Measurements from ENCODE around the gene NSD2. TPM values are rescaled to one million over a fixed set of nuclear protein-coding genes. Genes with fewer than 3 reads are reported as not detected.

NSD2 gene
- total and polyA plus RNA-seq, 2 donors (not counting 1 experiment from before 2014, with no cell fraction given), result 14.2 to 64.8 TPM

DNA sequence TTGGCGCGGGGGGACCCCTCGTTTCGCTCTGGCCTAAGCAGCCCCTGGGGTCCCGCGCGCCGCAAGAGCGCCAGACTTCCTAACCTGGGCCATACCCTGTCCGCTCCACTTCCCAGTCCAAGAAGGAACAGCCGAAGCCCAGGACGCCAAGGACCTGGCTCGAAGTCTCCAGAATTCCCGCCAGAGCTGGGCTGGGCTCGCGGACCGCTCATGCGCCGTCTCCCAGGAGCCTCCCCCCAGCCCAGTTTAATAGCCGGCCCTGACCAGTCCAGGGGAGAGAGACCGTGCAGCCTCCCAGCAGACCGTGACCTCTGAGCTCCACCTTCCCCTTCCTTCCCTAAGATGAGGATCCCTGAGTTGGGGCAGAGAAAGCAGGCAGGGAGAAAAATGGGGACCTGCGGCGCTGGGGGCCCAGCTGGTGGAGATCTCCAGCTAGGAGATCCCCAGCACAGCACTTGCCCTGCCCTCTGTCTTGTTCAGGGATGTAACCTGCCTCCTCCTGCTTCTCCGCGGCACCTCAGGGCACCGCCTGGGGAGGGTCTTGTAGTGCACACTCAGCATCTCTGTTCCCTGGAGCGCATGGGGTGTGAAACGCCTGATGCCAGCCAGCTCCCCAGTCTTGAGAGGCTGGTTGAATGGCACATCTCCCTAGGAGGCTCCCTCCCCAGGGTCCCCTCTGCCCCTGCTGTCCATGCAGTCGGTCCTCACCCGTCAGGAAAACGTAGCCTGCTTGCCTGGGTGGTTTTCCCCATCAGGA, 14.1 kb upstream of the NSD2 start:
- Histone ChIP-seq H3K27me3 (replicated peaks in 1 of 4; ENCODE audit: control extremely low read depth in 1 of 4, control insufficient read depth in 3 of 4, insufficient read depth in 4 of 4, low read length in 3 of 4) (peaks cover 0 to 3% (median 0%) of the 10 kb centered on the region in 4 experiments), H3K36me3 (replicated peaks in 1 of 2; ENCODE audit: control extremely low read depth in 1 of 2, control insufficient read depth in 1 of 2, extremely low read depth in 1 of 2, insufficient read depth in 2 of 2, low read length in 1 of 2) (peaks cover 0 to 5% of the 10 kb centered on the region in 2 experiments), H3K4me3 (ENCODE audit: control extremely low read depth in 1 of 5, extremely low read depth in 1 of 5, insufficient read depth in 1 of 5, low read depth in 2 of 5, low read length in 4 of 5) (peak overlapping the region in 4 of 5 experiments; percentile 89 to 93 (median 90)), H3K79me2 (ENCODE audit: control insufficient read depth, insufficient read depth, low read length) (peaks cover 34% of the 10 kb centered on the region), H3K9me3 (ENCODE audit: control extremely low read depth in 1 of 3, control insufficient read depth in 2 of 3, insufficient read depth in 1 of 3, low read length in 2 of 3) (no peaks in the 10 kb centered on the region), H4K20me1 (ENCODE audit: control insufficient read depth, insufficient read depth, low read length, poor library complexity, severe bottlenecking) (peaks cover 12% of the 10 kb centered on the region), H3K27ac (ENCODE audit: low read length in 2 of 2) (no peak overlapping the region), H2AFZ (ENCODE audit: insufficient read depth, low read depth, low read length, poor library complexity, severe bottlenecking) (peak overlapping the region; percentile 98), H3K9ac (ENCODE audit: low read length) (peak overlapping the region; percentile 84), H3K4me1 (ENCODE audit: control insufficient read depth in 2 of 2, insufficient read depth in 2 of 2, low read length in 2 of 2) (peaks cover 20 to 25% of the 10 kb centered on the region in 2 donors), H3K4me2 (replicated peaks; ENCODE audit: low read depth, low read length, poor library complexity, severe bottlenecking) (peak overlapping the region; percentile 95)
- H3K27me3 Mint-ChIP-seq, result no peaks in the 10 kb centered on the region
- TF ChIP-seq, protein P1, sequence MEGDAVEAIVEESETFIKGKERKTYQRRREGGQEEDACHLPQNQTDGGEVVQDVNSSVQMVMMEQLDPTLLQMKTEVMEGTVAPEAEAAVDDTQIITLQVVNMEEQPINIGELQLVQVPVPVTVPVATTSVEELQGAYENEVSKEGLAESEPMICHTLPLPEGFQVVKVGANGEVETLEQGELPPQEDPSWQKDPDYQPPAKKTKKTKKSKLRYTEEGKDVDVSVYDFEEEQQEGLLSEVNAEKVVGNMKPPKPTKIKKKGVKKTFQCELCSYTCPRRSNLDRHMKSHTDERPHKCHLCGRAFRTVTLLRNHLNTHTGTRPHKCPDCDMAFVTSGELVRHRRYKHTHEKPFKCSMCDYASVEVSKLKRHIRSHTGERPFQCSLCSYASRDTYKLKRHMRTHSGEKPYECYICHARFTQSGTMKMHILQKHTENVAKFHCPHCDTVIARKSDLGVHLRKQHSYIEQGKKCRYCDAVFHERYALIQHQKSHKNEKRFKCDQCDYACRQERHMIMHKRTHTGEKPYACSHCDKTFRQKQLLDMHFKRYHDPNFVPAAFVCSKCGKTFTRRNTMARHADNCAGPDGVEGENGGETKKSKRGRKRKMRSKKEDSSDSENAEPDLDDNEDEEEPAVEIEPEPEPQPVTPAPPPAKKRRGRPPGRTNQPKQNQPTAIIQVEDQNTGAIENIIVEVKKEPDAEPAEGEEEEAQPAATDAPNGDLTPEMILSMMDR (IDR thresholded peaks at IDR 0.05), result no peak
- no peak for TF ChIP-seq EZH2 (IDR thresholded peaks at IDR 0.05; ENCODE audit: borderline replicate concordance, insufficient read depth, low read depth, low read length, poor library complexity, severe bottlenecking)
- H3K27ac Mint-ChIP-seq, result peak overlapping the region; percentile 56
- H3K4me1 Mint-ChIP-seq, result peaks cover 24% of the 10 kb centered on the region
- intact Hi-C loops (cut with micrococcal nuclease), result loop anchor here (1.0 to 5.0 kb wide), 7 partner anchors 13 to 1105 kb away; partner anchors contain the start of genes CFAP99, GRK4, NOP14 and SLBP
- no peak for ATAC-seq (ENCODE audit: low read depth)
- ChIA-PET CTCF (interaction anchor here (1.0 to 1.3 kb wide), 4 partner anchors 13 to 164 kb away, joined by 3 to 5 read pairs (median 3); partner anchors contain the start of genes NSD2 and SLBP), POLR2A (interaction anchor here (0.6 to 1.8 kb wide), 2 partner anchors 13 to 681 kb away, joined by 3 to 11 read pairs; partner anchors contain the start of gene NSD2)
- DNase-seq, result no peak
- WGBS (ENCODE audit: insufficient coverage), result 38% methylated on average over 29 of the region's 32 CpGs
- no peaks in the 10 kb centered on the region for H3K9me3 Mint-ChIP-seq (ENCODE audit: insufficient read depth)
- peak overlapping the region; percentile 85 for H3K4me3 Mint-ChIP-seq

GRCh38 chr4:1857931-1858330, 13.3 kb upstream of the NSD2 start:
- ChIA-PET POLR2A (no interaction called here), CTCF (interaction anchor here (1.1 kb wide), 1 partner anchor 165 kb away, joined by 3 read pairs; no protein-coding TSS in a partner anchor)
- H3K27ac ChIP-seq (ENCODE audit: low read length in 2 of 2), result no peak overlapping the region
- peaks cover 25 to 32% of the 10 kb centered on the region in 2 donors for H3K4me1 ChIP-seq (ENCODE audit: control insufficient read depth in 2 of 2, insufficient read depth in 2 of 2, low read length in 2 of 2)
- H4K20me1 ChIP-seq (ENCODE audit: control insufficient read depth, insufficient read depth, low read length, poor library complexity, severe bottlenecking), result peaks cover 9% of the 10 kb centered on the region
- DNase-seq (no peak), ATAC-seq (ENCODE audit: low read depth) (no peak)
- H3K27ac Mint-ChIP-seq, result no peak overlapping the region
- no peak overlapping the region for H3K4me2 ChIP-seq (replicated peaks; ENCODE audit: low read depth, low read length, poor library complexity, severe bottlenecking)
- H3K9ac ChIP-seq (ENCODE audit: low read length), result no peak overlapping the region
- peaks cover 27% of the 10 kb centered on the region for H3K4me1 Mint-ChIP-seq
- intact Hi-C loops (cut with micrococcal nuclease), result loop anchor here (2.0 to 5.0 kb wide), 4 partner anchors 137 to 1104 kb away; partner anchors contain the start of genes CFAP99, GRK4, NOP14 and TACC3
- H3K4me3 Mint-ChIP-seq, result peak overlapping the region; percentile 85
- H3K27me3 Mint-ChIP-seq, result no peaks in the 10 kb centered on the region
- WGBS (ENCODE audit: insufficient coverage), result 95% methylated on average over 4 of the region's 5 CpGs
- H3K79me2 ChIP-seq (ENCODE audit: control insufficient read depth, insufficient read depth, low read length), result peaks cover 26% of the 10 kb centered on the region
- H3K27me3 ChIP-seq (replicated peaks in 1 of 4; ENCODE audit: control extremely low read depth in 1 of 4, control insufficient read depth in 3 of 4, insufficient read depth in 4 of 4, low read length in 3 of 4), result peaks cover 0 to 3% (median 0%) of the 10 kb centered on the region in 4 experiments
- H3K9me3 Mint-ChIP-seq (ENCODE audit: insufficient read depth), result no peaks in the 10 kb centered on the region
- no peak overlapping the region for H2AFZ ChIP-seq (ENCODE audit: insufficient read depth, low read depth, low read length, poor library complexity, severe bottlenecking)
- no peaks in the 10 kb centered on the region for H3K9me3 ChIP-seq (ENCODE audit: control extremely low read depth in 1 of 3, control insufficient read depth in 2 of 3, insufficient read depth in 1 of 3, low read length in 2 of 3)
- peaks cover 0 to 5% of the 10 kb centered on the region in 2 experiments for H3K36me3 ChIP-seq (replicated peaks in 1 of 2; ENCODE audit: control extremely low read depth in 1 of 2, control insufficient read depth in 1 of 2, extremely low read depth in 1 of 2, insufficient read depth in 2 of 2, low read length in 1 of 2)
- no peak for TF ChIP-seq EZH2 (IDR thresholded peaks at IDR 0.05; ENCODE audit: borderline replicate concordance, insufficient read depth, low read depth, low read length, poor library complexity, severe bottlenecking)
- TF ChIP-seq, protein P1 (IDR thresholded peaks at IDR 0.05), result no peak
- no peak overlapping the region for H3K4me3 ChIP-seq (ENCODE audit: control extremely low read depth in 1 of 5, extremely low read depth in 1 of 5, insufficient read depth in 1 of 5, low read depth in 2 of 5, low read length in 4 of 5)
